ENCODE results near the gene GALK2.

- TF ChIP-seq, protein P1, sequence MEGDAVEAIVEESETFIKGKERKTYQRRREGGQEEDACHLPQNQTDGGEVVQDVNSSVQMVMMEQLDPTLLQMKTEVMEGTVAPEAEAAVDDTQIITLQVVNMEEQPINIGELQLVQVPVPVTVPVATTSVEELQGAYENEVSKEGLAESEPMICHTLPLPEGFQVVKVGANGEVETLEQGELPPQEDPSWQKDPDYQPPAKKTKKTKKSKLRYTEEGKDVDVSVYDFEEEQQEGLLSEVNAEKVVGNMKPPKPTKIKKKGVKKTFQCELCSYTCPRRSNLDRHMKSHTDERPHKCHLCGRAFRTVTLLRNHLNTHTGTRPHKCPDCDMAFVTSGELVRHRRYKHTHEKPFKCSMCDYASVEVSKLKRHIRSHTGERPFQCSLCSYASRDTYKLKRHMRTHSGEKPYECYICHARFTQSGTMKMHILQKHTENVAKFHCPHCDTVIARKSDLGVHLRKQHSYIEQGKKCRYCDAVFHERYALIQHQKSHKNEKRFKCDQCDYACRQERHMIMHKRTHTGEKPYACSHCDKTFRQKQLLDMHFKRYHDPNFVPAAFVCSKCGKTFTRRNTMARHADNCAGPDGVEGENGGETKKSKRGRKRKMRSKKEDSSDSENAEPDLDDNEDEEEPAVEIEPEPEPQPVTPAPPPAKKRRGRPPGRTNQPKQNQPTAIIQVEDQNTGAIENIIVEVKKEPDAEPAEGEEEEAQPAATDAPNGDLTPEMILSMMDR (IDR thresholded peaks at IDR 0.05; ENCODE audit: low read length), result no peak
- TF ChIP-seq EZH2 (IDR thresholded peaks at IDR 0.05; ENCODE audit: borderline replicate concordance, low read length), result no peak
Observed at GRCh38 chr15:49315391-49315823, 145.4 kb downstream of the GALK2 start.

Data from OCI-LY1 (cell line).